ENCODE data around the gene NTMT1. TPM values are rescaled to one million over a fixed set of nuclear protein-coding genes. Genes with fewer than 3 reads are reported as not detected.
"Not testable (repeated sequence)": the region's sequence is repeated elsewhere in the genome, so short reads cannot be mapped to it uniquely, and the experiment has no call there.

NTMT1 gene
- total and polyA plus RNA-seq, 12 donors: 27.2 to 190 (median 73.6) TPM

GRCh38 chr9:129586685-129587084 lies 39.3 kb upstream of the NTMT1 start:
- H3K9me3 ChIP-seq (replicated peaks in 1 of 3): no peaks in the 10 kb centered on the region
- H3K4me1 ChIP-seq (replicated peaks in 1 of 2): peaks cover 0 to 5% of the 10 kb centered on the region in 2 donors
- no peak for TF ChIP-seq CTCF (IDR thresholded peaks at IDR 0.05)
- no peak for TF ChIP-seq POLR2A (IDR thresholded peaks at IDR 0.05)
- intact Hi-C loops (cut with DNase I): no loop called here
- no peaks in the 10 kb centered on the region for H3K27me3 ChIP-seq
- 75 to 87% (median 82%) methylated on average over 4 to 8 of the region's 8 CpGs for WGBS, 4 donors
- H3K27ac ChIP-seq: no peak overlapping the region
- no peaks in the 10 kb centered on the region for H3K36me3 ChIP-seq (replicated peaks in 1 of 2)
- DNase-seq: no peak
- no peak overlapping the region for H3K4me3 ChIP-seq

GRCh38 chr9:129587487-129588262 lies 38.3 kb upstream of the NTMT1 start:
- WGBS, 4 donors: 75 to 86% (median 85%) methylated on average over 23 of the region's 23 CpGs
- peaks cover 0 to 5% of the 10 kb centered on the region in 2 donors for H3K4me1 ChIP-seq (replicated peaks in 1 of 2)
- H3K36me3 ChIP-seq (replicated peaks in 1 of 2): no peaks in the 10 kb centered on the region
- no peak overlapping the region for H3K27ac ChIP-seq
- no peak for TF ChIP-seq POLR2A (IDR thresholded peaks at IDR 0.05)
- TF ChIP-seq CTCF (IDR thresholded peaks at IDR 0.05): no peak
- H3K4me3 ChIP-seq: no peak overlapping the region
- DNase-seq: peak in 2 of 7 donors; percentile 56 to 75
- intact Hi-C loops (cut with DNase I): no loop called here
- no peaks in the 10 kb centered on the region for H3K27me3 ChIP-seq
- H3K9me3 ChIP-seq (replicated peaks in 1 of 3): no peaks in the 10 kb centered on the region

- no peak for DNase-seq
- H3K27ac ChIP-seq: no peak overlapping the region
- H3K27me3 ChIP-seq: no peaks in the 10 kb centered on the region
- WGBS, 4 donors: 88 to 94% (median 91%) methylated on average over 6 of the region's 6 CpGs
- no peaks in the 10 kb centered on the region for H3K36me3 ChIP-seq (replicated peaks in 1 of 2)
- TF ChIP-seq POLR2A (IDR thresholded peaks at IDR 0.05) (no peak), CTCF (IDR thresholded peaks at IDR 0.05) (no peak)
- intact Hi-C loops (cut with DNase I): no loop called here
- H3K4me3 ChIP-seq: no peak overlapping the region
- H3K9me3 ChIP-seq (replicated peaks in 1 of 3): no peaks in the 10 kb centered on the region
- H3K4me1 ChIP-seq (replicated peaks in 1 of 2): no peaks in the 10 kb centered on the region
Observed at GRCh38 chr9:129590466-129590865, 35.5 kb upstream of the NTMT1 start.

GRCh38 chr9:129591916-129592315 lies 34.0 kb upstream of the NTMT1 start:
- Histone ChIP-seq H3K9me3 (replicated peaks in 1 of 3) (no peaks in the 10 kb centered on the region), H3K4me1 (replicated peaks in 1 of 2) (peaks cover 6 to 10% of the 10 kb centered on the region in 2 donors), H3K36me3 (replicated peaks in 1 of 2) (no peaks in the 10 kb centered on the region), H3K27me3 (no peaks in the 10 kb centered on the region), H3K4me3 (no peak overlapping the region), H3K27ac (no peak overlapping the region)
- no peak for DNase-seq
- no peak for TF ChIP-seq CTCF (IDR thresholded peaks at IDR 0.05)
- no peak for TF ChIP-seq POLR2A (IDR thresholded peaks at IDR 0.05)
- intact Hi-C loops (cut with DNase I): no loop called here
- 74 to 83% (median 79%) methylated on average over 5 of the region's 5 CpGs for WGBS, 4 donors

- H3K27ac ChIP-seq; H3K36me3 ChIP-seq (replicated peaks in 1 of 2); H3K4me3 ChIP-seq; intact Hi-C loops (cut with DNase I); DNase-seq; H3K27me3 ChIP-seq; H3K9me3 ChIP-seq (replicated peaks in 1 of 3): not testable (repeated sequence)
- WGBS, 4 donors: 88 to 94% (median 90%) methylated on average over 10 of the region's 10 CpGs
- peaks cover 14% of the 10 kb centered on the region in 2 donors for H3K4me1 ChIP-seq (replicated peaks in 1 of 2)
Observed at GRCh38 chr9:129592790-129593189, 33.2 kb upstream of the NTMT1 start.

Measured in adrenal gland (tissue), 12 donors.